Bronchial epithelial cell (primary cell): ENCODE results near the gene STXBP2. TPM values are rescaled to one million over a fixed set of nuclear protein-coding genes. Genes with fewer than 3 reads are reported as not detected.

Experiments
- DNase-seq: peaks from one replicate; pipeline ENCODE4 v3.0.0-alpha.2; 2010; ENCODE audit warnings: low read depth
- FAIRE-seq: peaks from 2 replicates; lab custom pipeline; 2011; peaks lifted over from hg19 to GRCh38; lab: Jason Lieb, UNC
- H3K27me3 ChIP-seq: 2 replicates; pipeline ENCODE4 v1.5.1; 2011; ENCODE audit warnings: low read length; ENCODE audit not compliant: control insufficient read depth, insufficient read depth
- H3K36me3 ChIP-seq: 2 replicates; pipeline ENCODE4 v1.5.1; 2011; ENCODE audit warnings: low read length; ENCODE audit not compliant: control insufficient read depth, insufficient read depth
- H3K4me3 ChIP-seq: 2 replicates; pipeline ENCODE4 v1.5.1; 2011; ENCODE audit warnings: mild to moderate bottlenecking, low read depth, low read length, control low read depth
- CTCF ChIP-seq: IDR thresholded peaks from 2 replicates; pipeline ENCODE4 v1.5.1; 2011; ENCODE audit warnings: mild to moderate bottlenecking, moderate library complexity, low read length, control low read depth, inconsistent platforms; ENCODE audit not compliant: insufficient read depth, severe bottlenecking
- total RNA-seq: library from RNA; depleted of rRNA; stranded (reverse); fragments of >200 nt; gene quantifications from 2 replicates; pipeline ENCODE4 v1.2.1, GENCODE V29; 2014

STXBP2 gene
- total RNA-seq, 1 donor from 2014 or later: 47.9 TPM

- no peak overlapping the region for H3K4me3 ChIP-seq
- FAIRE-seq (no peak), DNase-seq (no peak)
- no peaks in the 10 kb centered on the region for H3K27me3 ChIP-seq
- peaks cover 30% of the 10 kb centered on the region for H3K36me3 ChIP-seq
- no peak for TF ChIP-seq CTCF
Measured at GRCh38 chr19:7617735-7618134, 19.2 kb upstream of the STXBP2 start.

- no peaks in the 10 kb centered on the region for H3K27me3 ChIP-seq
- FAIRE-seq (no peak), DNase-seq (no peak)
- TF ChIP-seq CTCF: no peak
- peaks cover 35% of the 10 kb centered on the region for H3K36me3 ChIP-seq
- no peak overlapping the region for H3K4me3 ChIP-seq
Measured at GRCh38 chr19:7618348-7618747, 18.6 kb upstream of the STXBP2 start.

GRCh38 chr19:7618771-7619510 is 18.0 kb upstream of the STXBP2 start:
- Histone ChIP-seq H3K27me3 (no peaks in the 10 kb centered on the region), H3K36me3 (peaks cover 37% of the 10 kb centered on the region), H3K4me3 (no peak overlapping the region)
- FAIRE-seq (no peak), DNase-seq (no peak)
- TF ChIP-seq CTCF: no peak

DNA sequence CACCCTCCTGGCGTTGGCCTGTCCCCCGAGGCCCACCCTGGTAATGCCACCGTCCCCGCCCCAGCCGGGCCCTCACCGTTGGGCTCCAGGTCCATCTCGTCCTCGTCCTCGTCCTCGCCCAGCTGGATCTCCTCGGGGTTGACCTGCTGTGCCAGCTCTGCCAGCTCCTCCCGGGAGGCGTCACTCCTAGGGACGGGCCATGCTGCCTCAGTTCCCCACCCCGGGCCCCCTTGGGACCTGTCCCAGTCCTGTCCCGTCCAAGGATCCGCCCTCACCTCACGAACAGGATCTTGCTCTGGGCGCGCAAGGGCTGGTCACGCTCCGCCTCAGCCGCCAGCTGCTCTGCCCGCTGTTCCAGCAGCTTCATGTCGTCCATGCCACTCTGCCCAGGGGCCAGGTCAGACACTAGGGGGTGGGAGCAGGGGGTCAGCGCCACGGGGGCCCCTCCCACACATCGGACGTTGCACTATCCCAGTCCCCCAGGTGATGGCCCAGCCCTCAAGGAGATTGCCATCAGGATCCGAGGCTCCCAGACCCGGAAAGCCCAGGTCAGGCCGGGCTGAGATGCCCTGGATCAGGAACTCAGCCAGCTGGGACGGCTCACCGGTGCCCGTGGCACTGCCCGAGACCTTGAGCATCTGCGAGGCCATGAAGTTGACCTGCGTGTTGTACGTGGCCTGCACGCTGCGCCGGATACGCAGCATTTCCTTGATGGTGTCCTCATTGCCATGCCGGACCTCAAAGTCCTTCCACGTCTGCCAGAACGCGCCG is 17.1 kb upstream of the STXBP2 start:
- FAIRE-seq (no peak), DNase-seq (no peak)
- Histone ChIP-seq H3K4me3 (no peak overlapping the region), H3K27me3 (no peaks in the 10 kb centered on the region), H3K36me3 (peaks cover 40% of the 10 kb centered on the region)
- no peak for TF ChIP-seq CTCF

- no peaks in the 10 kb centered on the region for H3K27me3 ChIP-seq
- no peak for TF ChIP-seq CTCF
- peaks cover 44% of the 10 kb centered on the region for H3K36me3 ChIP-seq
- no peak overlapping the region for H3K4me3 ChIP-seq
- FAIRE-seq (no peak), DNase-seq (no peak)
Measured at GRCh38 chr19:7620442-7621412, 16.2 kb upstream of the STXBP2 start.
